Ovary (tissue), 3 donors: ENCODE results near the gene ARHGAP22.

Experiments
- CTCF ChIP-seq, 3 donors: fragments of 450-650 bp in 2 of 3; fragments of 200-600 bp in 1 of 3; IDR thresholded peaks; one replicate each; pipeline versions ENCODE4 v1.5.1 to v1.8.0; 2016 to 2022; ENCODE audit warnings: antibody characterized with exemption in 3 of 3, mild to moderate bottlenecking in 1 of 3
- EP300 ChIP-seq: sonication (generic); formaldehyde crosslinking; IDR thresholded peaks from one replicate; pipeline ENCODE4 v1.6.1; 2017; ENCODE audit warnings: antibody characterized with exemption
- donor health status: DM: no; HTN: no; CAD: no.

- TF ChIP-seq EP300 (no peak), CTCF (IDR thresholded peaks at IDR 0.05) (no peak)
Measured at GRCh38 chr10:48520594-48520993, 84.3 kb downstream of the ARHGAP22 start.
